ENCODE results near the gene PRX.
"Not testable (repeated sequence)": the region's sequence is repeated elsewhere in the genome, so short reads cannot be mapped to it uniquely, and the experiment has no call there.

The PRX gene

DNA sequence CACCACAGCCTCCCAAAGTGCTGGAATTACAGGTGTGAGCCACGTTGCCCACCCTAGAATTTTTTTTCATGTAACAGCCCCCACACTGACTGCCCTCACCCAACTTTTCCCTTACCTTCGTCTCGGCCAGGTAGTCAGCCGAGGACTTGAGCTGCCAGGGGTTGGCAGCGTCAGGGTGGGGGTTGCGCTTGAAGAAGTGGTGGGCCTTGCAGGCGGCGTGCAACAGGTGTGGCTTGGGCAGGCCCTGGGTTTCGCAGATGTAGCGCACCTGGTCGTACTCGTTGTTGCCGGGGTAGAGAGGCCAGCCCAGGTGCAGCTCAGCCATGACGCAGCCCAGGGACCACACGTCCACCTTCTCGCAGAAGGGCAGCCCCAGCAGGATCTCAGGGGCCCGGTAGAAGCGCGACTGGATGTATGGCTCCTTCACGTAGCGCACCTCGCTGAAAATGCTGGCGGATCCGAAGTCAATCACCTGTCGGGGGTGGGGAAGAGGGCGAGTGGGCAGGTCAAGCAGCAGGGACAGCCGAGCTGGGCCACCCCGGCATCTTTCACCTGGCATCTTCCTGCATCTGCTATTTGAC, 29.4 kb downstream of the PRX start:
- DNase-seq, result no peak

DNA sequence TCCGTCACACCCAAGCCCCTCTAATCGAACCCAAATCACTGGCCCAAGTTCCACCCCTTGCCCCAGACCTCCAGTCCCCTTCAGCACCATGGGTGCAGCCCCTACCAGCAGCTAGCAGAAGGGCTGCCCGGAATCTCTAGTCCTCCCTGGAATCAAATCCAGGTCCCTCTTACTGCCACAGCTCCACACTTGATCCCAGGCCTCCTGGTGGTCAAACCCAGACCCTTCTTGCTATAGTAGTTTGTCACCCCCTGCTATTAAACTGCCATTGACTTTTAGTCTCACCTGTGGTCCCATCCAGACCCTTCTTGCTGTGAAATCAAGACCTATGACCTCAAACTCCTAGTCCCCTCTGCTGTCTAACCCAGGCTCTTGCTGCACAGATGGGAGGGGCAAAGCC, 31.9 kb downstream of the PRX start:
- DNase-seq, result no peak

DNA sequence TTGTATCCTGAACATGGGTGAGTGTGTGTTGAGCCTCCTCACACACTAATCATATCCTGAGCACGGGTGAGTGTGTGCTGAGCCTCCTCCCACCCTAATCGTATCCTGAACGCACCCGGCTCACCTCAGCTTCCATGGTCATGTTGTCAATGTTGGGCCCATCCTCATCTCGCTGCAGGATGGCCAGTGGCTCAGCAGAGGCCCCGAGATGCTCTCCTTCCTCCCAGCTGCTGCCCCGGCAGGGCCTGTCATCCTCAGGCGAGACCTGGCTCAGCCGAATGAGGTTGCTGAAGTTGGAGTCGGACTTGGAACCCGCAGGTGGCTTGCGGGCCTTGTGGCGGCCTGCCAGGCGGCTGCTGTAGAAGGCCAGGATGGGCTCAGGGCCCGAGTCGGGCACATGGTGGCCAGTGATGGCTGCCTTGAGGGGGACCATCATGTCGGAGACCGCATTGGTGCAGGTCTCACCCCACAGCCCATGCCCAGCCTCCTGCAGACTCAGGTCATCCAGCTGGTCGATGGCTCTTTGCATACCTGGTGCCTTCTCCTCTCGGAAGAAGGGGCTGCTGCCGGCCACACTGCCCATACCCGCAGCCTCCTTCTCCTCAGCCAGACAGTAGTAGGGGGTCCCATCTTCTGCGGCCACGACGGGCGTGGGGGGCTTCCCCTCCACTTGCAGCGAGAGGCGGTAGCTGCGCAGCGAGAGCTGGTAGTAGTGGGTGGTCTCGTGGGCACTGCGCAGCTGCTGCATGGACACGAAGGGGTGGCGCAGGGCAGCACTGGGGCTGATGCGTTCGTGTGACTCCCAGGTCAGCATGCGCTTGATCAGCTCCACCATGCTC, 32.8 kb downstream of the PRX start:
- no peak for DNase-seq

DNA sequence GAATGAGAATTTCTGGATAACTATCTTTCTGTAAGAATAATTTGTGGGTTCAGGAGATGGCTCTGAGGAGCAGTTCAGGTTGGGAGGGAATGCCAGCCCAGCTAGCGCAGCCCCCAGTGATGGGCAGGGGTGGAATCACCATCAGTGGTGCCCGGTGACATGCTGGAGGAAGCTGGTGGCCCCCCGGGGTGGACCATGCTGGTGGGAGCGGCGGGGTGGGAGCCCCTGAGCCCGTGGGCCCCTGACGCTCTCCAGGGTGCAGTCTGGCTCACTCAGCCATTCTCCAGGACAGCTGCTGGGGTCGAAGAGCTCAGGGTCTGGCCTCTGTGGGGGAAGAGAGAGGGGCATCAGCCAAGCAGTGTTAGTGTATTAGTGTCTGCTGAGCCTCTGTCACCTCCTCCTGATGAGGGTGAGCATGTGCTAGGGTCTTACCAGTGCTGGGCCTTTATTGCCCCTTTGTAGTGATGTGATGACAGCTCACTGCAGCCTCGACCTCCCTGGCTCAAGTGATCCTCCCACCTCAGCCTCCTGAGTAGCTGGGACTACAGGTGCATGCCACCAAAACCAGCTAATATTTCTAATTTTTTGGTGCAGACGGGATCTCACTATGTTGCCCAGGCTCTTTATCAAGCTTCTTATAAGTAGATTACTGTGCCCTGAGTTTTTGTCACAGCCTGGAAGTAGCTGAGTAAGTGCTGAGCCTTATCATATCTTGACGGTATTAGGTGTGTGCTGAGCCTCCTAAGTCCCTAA, 33.6 kb downstream of the PRX start:
- no peak for DNase-seq

DNA sequence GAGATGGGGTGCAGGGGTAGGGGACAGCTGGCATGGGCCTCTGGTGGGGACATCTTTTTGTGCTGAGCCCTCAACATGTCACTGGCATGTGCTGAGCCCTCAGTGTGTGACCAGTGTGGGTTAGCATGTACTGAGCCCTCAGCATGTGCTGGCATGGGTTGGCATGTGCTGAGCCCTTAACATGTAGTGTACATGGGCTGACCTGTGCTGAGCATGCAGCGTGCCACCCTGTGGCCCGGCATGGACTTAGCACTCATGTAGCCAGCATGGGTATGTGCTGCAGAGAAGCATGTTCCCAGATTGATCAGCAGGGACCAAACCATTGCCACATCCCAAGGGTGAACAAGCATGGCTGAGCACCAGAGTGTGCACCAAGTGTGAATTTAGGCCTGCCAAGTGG, 34.7 kb downstream of the PRX start:
- DNase-seq, result no peak

DNA sequence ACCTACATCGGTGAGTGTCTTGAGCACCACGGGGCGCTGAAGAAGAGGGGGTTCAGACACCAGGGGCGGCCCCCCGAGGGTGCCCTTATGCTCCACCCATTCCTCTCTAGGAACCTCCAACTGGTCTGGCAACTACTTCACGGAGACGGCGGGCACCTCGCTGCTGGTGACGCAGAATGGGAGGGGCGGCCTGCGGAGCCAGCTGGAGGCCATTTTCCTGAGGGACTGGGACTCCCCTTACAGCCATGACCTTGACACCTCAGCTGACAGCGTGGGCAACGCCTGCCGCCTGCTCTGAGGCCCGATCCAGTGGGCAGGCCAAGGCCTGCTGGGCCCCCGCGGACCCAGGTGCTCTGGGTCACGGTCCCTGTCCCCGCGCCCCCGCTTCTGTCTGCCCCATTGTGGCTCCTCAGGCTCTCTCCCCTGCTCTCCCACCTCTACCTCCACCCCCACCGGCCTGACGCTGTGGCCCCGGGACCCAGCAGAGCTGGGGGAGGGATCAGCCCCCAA, 35.2 kb downstream of the PRX start:
- no peak for DNase-seq

DNA sequence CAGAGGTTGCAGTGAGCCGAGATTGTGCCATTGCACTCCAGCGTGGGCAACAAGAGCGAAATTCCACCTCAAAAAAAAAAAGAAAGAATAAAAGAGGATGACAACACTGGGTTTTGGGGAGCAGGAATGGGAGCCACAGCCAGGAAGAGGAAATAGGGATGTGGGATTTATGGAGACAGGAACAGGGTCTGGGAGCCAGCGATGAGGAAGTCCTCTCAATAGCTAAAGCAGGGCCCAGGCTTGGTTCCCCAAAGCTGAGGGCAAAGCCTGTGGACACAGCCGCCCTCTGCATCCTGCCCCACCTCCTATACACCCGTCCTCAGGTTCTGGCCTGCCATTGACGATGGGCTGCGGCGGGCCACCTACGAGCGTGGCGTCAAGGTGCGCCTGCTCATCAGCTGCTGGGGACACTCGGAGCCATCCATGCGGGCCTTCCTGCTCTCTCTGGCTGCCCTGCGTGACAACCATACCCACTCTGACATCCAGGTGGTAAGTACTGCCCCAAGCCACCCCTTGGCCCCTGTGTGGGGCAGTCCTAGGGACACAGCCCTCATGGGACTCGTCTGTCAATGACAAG, 36.8 kb downstream of the PRX start:
- DNase-seq, result no peak

DNA sequence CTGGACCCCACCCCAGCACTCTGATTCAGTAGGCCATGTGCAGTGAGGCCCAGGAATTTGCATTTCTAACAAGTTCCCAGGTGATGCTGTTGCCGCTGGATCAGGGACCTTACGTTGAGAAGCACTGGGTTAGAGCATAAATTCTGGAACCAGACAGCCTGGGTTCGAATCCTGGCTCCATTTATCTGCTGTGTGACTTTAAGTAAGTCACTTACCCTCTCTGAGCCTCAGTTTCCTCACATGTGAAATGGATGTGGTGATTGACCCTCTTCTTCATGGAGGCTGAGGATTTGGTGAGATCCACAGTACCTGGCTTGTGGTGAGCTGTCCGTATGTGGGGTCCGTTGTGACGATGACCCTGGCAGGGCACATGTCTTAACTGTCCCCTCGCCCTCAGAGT, 39.1 kb downstream of the PRX start:
- no peak for DNase-seq

DNA sequence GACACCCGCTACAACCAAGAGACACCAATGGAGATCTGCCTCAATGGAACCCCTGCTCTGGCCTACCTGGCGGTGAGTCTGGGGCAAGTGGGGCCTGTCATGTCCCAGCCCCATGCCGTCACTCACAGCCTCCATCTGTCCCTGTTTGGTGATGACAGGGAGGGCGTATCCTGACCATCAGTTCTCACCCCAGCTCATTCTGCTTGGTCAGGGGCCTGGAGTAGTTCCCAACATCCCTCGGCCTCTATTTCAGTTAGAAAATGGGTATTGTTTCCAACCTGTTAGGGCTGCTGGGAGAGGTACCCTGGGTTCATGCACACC, 41.4 kb downstream of the PRX start:
- no peak for DNase-seq

DNA sequence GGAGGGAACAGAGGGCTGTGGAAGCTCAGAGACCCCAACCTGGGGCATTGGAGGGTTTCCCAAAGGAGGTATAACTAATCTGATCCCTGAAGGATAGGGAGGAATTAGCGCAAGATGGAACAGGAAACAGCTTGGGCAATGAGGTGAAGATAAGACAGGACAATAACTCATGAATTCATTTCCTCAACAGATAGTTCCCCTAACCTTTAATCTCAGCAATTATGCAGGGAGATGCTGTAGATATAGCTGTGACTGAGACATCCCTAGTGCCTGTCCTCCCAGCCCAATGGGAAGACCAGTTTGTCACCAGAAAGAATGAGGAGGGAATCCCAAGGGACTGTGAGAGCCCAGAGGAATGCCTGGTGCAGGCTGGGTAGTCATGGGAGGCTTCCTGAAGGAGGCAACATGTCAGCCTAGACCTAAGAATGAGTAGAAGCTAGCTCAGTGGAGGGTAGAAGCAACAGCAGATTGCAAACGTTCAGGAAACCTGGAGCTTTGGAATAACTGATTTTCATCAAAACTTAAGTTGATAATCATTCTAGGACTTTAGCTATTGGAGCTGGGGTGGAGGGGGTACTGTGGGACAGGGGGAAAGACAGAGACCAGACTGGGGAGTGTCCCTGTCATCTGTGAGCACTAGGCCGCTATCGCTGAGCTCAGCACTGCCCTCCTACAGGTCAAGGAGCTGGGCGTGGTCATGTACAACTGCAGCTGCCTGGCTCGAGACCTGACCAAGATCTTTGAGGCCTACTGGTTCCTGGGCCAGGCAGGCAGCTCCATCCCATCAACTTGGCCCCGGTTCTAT, 42.0 kb downstream of the PRX start:
- no peak for DNase-seq

DNA sequence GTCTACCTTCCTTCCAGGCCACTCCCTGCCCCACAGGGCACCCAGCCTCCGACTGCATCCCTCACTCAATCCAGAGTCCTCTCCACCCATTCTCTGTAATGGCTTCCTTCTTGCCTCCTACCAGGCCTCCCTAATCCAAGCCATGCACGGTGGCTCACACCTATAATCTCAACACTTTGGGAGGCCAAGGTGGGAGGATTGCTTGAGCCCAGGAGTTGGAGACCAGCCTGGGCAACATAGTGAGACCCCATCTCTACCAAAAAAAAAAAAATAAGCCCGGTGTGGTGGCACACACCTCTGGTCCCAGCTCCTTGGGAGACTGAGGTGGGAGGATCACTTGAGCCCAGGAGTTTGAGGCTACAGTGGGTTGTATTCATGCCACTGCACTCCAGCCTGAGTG, 42.9 kb downstream of the PRX start:
- DNase-seq, result not testable (repeated sequence)

DNA sequence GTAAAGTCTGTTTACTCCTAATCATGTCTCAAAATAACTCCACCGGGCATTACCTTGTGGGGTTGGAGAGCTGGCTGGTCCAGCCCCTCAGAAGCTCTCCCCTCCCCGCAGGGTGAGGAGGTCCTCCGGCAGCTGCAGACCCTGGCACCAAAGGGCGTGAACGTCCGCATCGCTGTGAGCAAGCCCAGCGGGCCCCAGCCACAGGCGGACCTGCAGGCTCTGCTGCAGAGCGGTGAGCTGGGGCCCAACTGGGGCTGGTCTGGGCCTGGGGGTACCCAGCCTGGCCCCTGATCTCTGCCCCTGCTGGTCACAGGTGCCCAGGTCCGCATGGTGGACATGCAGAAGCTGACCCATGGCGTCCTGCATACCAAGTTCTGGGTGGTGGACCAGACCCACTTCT, 43.4 kb downstream of the PRX start:
- no peak for DNase-seq

DNA sequence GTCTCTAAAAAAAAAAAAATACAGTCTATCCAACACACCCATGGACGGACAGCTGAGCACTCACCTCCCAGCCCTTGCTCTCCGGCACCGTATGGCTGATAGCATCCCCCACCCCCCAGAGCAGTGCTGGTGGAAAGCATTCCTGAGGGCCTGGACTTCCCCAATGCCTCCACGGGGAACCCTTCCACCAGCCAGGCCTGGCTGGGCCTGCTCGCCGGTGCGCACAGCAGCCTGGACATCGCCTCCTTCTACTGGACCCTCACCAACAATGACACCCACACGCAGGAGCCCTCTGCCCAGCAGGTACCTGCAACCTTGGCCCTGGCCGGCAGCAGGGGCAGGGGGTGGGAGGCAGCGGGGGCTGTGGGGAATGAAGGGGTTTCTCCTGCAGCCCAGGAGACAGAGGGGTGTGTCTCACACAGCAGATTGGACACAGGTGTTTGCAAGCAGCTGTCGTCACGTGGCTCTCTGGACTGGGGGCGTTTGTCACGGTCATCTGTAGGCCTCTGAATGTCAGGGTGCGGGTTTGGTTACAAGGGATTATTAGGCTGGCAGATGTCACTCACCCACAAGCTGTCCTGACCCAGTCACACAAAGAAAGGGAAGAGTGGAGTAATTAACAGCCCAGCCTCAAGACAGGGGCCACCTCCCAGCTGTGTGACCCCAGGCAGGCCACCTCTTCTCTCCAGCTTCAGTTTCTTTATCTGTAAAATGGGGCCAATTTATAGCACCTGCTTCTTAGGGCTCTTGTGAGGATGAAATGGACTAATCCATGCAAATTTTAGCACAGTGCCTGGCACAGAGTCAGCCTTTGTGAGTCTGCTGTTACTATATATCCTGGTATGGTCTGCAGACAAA, 45.4 kb downstream of the PRX start:
- no peak for DNase-seq

DNA sequence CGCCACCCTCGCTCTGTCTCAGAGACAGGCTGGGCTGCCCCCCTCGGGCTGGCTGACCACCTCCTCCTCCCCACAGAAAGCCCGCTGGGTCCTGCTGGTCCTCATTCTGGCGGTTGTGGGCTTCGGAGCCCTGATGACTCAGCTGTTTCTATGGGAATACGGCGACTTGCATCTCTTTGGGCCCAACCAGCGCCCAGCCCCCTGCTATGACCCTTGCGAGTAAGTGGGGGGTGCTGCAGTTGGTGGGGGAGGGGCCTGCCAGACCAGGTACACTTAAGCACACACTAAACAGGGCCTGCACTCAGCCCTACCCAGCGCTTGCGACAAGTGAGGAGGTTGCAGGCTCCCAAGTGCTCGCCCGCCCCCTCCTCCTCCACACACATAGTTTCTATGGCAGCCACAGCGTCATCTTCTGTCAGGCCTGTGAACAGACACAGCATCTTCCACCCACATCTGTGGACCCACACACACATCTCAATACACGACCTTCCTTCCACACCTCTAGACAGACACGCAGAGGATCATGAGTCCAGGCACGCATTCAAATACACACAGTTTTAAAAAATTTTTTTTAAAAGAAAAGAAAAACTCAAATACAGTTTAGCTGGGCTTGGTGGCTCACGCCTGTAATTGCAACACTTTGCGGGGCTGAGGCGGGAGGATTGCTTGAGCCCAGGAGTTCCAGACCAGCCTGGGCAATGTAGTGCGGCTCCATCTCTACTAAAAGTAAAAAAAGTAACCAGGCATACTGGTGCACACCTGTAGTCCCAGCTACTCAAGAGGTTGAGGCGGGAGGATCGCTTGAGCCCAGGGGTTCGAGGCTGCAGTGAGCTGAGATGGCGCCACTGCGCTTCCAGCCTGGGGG, 46.2 kb downstream of the PRX start:
- DNase-seq, result no peak

DNA sequence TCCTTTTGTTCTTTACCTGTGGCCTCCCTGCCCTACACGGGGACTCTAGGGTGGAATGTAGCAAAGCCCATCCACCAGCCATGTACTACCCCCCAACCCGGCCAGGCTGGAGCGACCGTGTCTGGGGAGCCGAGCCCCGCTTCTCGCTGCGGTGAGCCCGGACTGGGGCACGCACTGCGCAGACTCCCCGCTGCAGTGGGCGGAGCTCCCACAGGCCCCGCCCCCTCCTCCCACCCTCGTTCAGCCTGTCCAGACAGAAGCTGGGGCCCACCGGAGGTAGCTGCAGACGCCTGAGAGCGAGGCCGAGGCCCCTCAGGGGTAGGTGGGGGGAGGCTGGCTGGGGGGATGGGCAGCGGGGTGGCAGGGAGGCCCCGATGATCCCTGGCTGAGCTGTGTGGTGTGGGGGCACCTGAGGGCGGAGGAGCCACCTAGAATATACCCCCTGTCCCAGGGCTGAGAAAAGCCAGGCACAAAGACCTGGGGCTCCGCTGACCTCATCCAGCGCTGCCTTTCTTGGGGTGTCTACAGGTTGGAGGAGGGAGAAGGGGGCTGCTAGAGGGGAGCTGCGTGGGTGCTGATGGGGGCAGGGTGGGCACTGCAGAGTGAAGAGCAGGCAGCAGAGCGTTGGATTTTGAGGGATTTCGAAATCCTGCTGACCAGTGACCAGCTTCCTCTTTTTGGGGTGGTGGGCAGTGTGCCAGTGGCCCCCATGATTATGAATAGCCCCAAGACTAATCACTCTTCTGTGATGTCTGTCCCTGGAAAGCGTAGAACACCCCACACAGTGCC, 47.4 kb downstream of the PRX start:
- DNase-seq, result no peak

DNA sequence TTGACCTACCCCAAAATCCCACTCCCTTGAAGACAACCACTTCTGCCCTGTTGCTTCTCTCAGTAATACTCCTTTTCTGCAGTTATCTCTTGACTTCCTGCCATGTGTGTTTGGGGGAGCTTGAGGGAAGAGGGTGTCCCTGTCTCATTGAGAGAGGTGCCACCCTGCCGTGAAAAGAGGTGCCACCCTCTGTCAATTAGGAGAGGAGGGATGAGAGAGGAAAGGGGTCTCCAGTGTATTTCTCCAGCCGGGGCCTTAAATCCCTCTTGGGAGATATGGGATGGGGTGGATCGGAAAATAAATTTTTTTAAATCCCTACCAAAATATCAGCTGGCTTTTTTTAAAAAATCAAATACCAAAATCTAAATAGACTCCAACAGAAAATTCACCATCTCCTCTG, 48.2 kb downstream of the PRX start:
- DNase-seq, result no peak

DNA sequence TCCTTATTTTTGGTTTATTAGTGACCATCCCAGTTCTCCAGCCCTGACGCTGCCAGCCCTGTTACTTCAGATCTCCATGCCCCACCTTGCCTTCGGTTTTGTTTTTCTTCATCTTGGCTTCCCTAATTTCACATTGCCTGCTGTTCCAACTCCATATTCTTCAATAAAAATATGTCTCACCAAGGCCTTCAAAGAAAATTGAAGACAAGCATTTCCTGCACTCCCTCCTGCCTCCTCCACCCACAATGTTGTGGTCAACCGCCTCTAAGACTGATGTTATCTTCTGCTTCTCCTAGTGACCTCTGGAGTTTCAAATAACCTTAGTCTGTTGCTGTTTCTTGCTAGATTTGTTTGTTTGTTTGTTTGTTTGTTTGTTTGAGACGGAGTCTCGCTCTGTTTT, 50.1 kb downstream of the PRX start:
- no peak for DNase-seq

DNA sequence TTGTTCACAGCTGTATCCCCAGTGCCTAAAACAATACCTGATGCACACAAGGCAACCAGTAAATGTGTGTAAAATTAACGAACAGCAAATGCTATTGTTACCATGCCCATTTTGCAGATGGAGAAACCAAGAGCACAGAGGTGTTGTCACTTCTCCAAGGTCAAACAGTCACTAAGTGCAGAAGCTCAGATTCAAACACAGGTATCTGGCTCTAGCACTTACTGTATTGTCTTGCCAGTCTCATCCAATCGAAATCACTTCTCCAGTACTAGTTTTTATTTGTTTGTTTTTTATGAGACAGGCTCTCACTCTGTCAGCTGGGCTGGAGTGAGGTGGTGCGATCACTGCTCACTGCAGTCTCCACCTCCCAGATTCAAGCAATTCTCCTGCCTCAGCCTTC, 51.0 kb downstream of the PRX start:
- no peak for DNase-seq

DNA sequence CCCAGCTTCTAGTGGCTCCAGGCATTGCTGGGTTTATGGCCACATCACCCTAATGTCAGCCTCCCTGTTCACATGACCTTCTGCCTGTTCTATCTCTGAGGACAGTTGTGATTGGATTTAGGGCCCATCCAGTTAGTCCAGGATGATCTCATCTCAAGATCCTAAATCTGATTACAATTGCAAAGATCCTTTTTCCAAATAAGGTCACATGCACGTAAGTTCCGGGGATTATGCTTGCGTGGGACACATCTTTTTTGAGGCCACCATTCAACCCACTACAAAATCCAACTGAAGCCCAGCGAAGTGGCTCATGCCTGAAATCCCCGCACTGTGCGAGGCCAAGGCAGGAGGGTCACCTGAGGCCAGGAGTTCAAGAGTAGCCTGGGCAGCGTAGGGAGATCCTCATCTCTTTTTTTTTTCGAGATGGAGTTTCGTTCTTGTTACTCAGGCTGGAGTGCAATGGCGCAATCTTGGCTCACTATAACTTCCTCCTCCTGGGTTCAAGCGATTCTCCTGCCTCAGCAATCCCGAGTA, 52.4 kb downstream of the PRX start:
- DNase-seq, result no peak
